Nephron (organoid): ENCODE results near the gene GPR151.

Experiments
- H3K27ac Mint-ChIP-seq, 3 experiments: 2 replicates each; pipeline ENCODE4 v1.8.0; 2020; ENCODE audit warnings: mixed read lengths in 3 of 3, mild to moderate bottlenecking in 2 of 3, moderate library complexity in 1 of 3
- H3K27me3 Mint-ChIP-seq: 2 replicates; pipeline ENCODE4 v1.8.0; 2021; ENCODE audit warnings: low read depth, mild to moderate bottlenecking, moderate library complexity, mixed read lengths
- H3K36me3 Mint-ChIP-seq: 2 replicates; pipeline ENCODE4 v1.8.0; 2020; ENCODE audit warnings: low read depth, mixed read lengths
- H3K4me1 Mint-ChIP-seq: 2 replicates; pipeline ENCODE4 v1.8.0; 2020; ENCODE audit warnings: mixed read lengths
- H3K4me3 Mint-ChIP-seq, 3 experiments: 2 replicates each; pipeline ENCODE4 v1.8.0; 2020; ENCODE audit warnings: mild to moderate bottlenecking in 3 of 3, mixed read lengths in 3 of 3, moderate library complexity in 2 of 3
- H3K9me3 Mint-ChIP-seq: 2 replicates; pipeline ENCODE4 v1.8.0; 2020; ENCODE audit warnings: mixed read lengths
- TF ChIP-seq, protein P1 (sequence below), 3 experiments: fragments of 200-600 bp; sonication (generic); IDR thresholded peaks; one replicate each; pipeline ENCODE4 v1.5.0; 2021; ENCODE audit warnings: antibody characterized with exemption in 3 of 3; ENCODE audit not compliant: unreplicated experiment in 3 of 3

Gene GPR151

DNA sequence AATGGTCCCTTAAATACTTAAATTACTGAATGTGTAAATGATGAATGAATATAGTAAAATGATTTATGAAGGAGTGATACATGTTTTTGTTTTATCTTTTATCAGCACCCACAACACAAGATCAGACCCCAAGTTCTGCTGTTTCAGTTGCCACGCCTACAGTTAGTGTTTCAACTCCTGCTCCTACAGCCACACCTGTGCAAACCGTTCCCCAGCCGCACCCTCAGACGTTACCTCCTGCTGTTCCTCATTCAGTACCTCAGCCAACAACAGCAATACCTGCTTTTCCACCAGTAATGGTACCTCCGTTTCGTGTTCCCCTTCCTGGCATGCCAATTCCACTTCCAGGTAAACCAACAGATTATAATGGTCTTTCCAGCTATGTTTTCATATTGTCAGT, 52.5 kb downstream of the GPR151 start:
- Mint-ChIP-seq H3K36me3 (peaks cover 60% of the 10 kb centered on the region), H3K4me3 (no peak overlapping the region), H3K9me3 (no peaks in the 10 kb centered on the region), H3K4me1 (no peaks in the 10 kb centered on the region), H3K27me3 (no peaks in the 10 kb centered on the region), H3K27ac (no peak overlapping the region)
- TF ChIP-seq, protein P1, sequence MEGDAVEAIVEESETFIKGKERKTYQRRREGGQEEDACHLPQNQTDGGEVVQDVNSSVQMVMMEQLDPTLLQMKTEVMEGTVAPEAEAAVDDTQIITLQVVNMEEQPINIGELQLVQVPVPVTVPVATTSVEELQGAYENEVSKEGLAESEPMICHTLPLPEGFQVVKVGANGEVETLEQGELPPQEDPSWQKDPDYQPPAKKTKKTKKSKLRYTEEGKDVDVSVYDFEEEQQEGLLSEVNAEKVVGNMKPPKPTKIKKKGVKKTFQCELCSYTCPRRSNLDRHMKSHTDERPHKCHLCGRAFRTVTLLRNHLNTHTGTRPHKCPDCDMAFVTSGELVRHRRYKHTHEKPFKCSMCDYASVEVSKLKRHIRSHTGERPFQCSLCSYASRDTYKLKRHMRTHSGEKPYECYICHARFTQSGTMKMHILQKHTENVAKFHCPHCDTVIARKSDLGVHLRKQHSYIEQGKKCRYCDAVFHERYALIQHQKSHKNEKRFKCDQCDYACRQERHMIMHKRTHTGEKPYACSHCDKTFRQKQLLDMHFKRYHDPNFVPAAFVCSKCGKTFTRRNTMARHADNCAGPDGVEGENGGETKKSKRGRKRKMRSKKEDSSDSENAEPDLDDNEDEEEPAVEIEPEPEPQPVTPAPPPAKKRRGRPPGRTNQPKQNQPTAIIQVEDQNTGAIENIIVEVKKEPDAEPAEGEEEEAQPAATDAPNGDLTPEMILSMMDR (IDR thresholded peaks at IDR 0.05; ENCODE audit: unreplicated experiment in 3 of 3): no peak
